HCT116 (cell line): ENCODE data around the gene RNF222. TPM values are rescaled to one million over a fixed set of nuclear protein-coding genes. Genes with fewer than 3 reads are reported as not detected.

Experiments
- ATAC-seq: fragments of 200-7000 bp; cut with Tn5 transposase; 2 replicates; pipeline ENCODE4 v1.9.1; 2020; ENCODE audit warnings: mild to moderate bottlenecking, moderate library complexity
- BruUV-seq: library from RNA; stranded (reverse); fragments of 400-500 nt; replicated peaks from 2 replicates; lab custom pipeline; 2021; lab: Mats Ljungman, UMichigan
- CTCF ChIA-PET: fragments of 300-600 bp; sonication (Branson Sonifier 250); formaldehyde crosslinking; loops from one replicate; lab custom pipeline; 2021; ENCODE audit warnings: antibody characterized with exemption; lab: Charles Lee
- POLR2A ChIA-PET: fragments of 300-600, 350-600 bp; sonication (Branson Sonifier 250); formaldehyde crosslinking; loops from one replicate; lab custom pipeline; 2021; ENCODE audit warnings: antibody characterized with exemption; lab: Charles Lee
- RAD21 ChIA-PET, 2 experiments: fragments of 300-600 bp; sonication (Branson Sonifier 250); formaldehyde crosslinking; loops; one replicate each; lab custom pipeline; 2023; ENCODE audit warnings: low total read pairs in 2 of 2; ENCODE audit not compliant: uncharacterized antibody in 2 of 2, unreplicated experiment in 2 of 2, low non-redundant PET in 1 of 2; lab: Charles Lee
- DNase-seq: peaks from one replicate; pipeline ENCODE4 v3.0.0-alpha.2; 2010; ENCODE audit warnings: low read depth, low spot score
- H2AFZ ChIP-seq: fragments of 200-600 bp; shearing (Covaris generic), sonication (generic); 2 replicates; pipeline ENCODE4 v1.6.1; 2017; ENCODE audit warnings: low read depth, mixed run types, mixed read lengths, antibody characterized with exemption, low read length; ENCODE audit not compliant: poor library complexity, severe bottlenecking
- H3K27ac ChIP-seq: 2 replicates; pipeline ENCODE4 v1.5.1; 2012; ENCODE audit warnings: low read depth, low read length
- H3K27me3 ChIP-seq: fragments of 200-600 bp; sonication (generic); 2 replicates; pipeline ENCODE4 v1.6.1; 2016; ENCODE audit warnings: mixed run types, low read length, mixed read lengths; ENCODE audit not compliant: insufficient read depth
- H3K36me3 ChIP-seq, 2 experiments: fragments of 200-500 bp in 1 of 2; fragments of 200-600 bp in 1 of 2; sonication (Bioruptor generic) in 1 of 2; sonication (generic) in 1 of 2; 2 replicates each; pipeline versions ENCODE4 v1.5.1 to v1.6.1; 2014 to 2016; ENCODE audit warnings: low read length in 2 of 2, inconsistent platforms in 1 of 2, mixed read lengths in 1 of 2, mixed run types in 1 of 2; ENCODE audit not compliant: insufficient read depth in 2 of 2, control insufficient read depth in 1 of 2
- H3K4me1 ChIP-seq, 2 experiments: fragments of 200-600 bp in 1 of 2; sonication (generic) in 1 of 2; 2 replicates each; pipeline versions ENCODE4 v1.5.1 to v1.6.1; 2012 to 2017; ENCODE audit warnings: low read length in 2 of 2, inconsistent platforms in 1 of 2, mild to moderate bottlenecking in 1 of 2, mixed read lengths in 1 of 2, mixed run types in 1 of 2, moderate library complexity in 1 of 2; ENCODE audit not compliant: insufficient read depth in 2 of 2, control insufficient read depth in 1 of 2
- H3K4me2 ChIP-seq: fragments of 200-600 bp; sonication (generic); 2 replicates; pipeline ENCODE4 v1.6.1; 2017; ENCODE audit warnings: mixed run types, low read length, mixed read lengths
- H3K4me3 ChIP-seq, 2 experiments: fragments of 200-600 bp in 1 of 2; sonication (generic) in 1 of 2; replicated peaks in 1 of 2; 2 replicates each; pipeline ENCODE4 v1.5.1; 2011 to 2016; ENCODE audit warnings: low read length in 2 of 2, control low read depth in 1 of 2, low read depth in 1 of 2, mild to moderate bottlenecking in 1 of 2, mixed read lengths in 1 of 2, mixed run types in 1 of 2
- H3K79me2 ChIP-seq: fragments of 200-600 bp; sonication (generic); 2 replicates; pipeline ENCODE4 v1.6.1; 2017; ENCODE audit warnings: mild to moderate bottlenecking, mixed run types, low read length, moderate library complexity, mixed read lengths; ENCODE audit not compliant: insufficient read depth
- H3K9ac ChIP-seq: fragments of 200-600 bp; sonication (generic); 2 replicates; pipeline ENCODE4 v1.6.1; 2016; ENCODE audit warnings: low read length, mixed read lengths
- H3K9me2 ChIP-seq: fragments of 200-600 bp; sonication (generic), shearing (Covaris generic); 2 replicates; pipeline ENCODE4 v1.6.1; 2017; ENCODE audit warnings: mixed run types, mild to moderate bottlenecking, moderate library complexity; ENCODE audit not compliant: insufficient read depth
- H3K9me3 ChIP-seq, 2 experiments: fragments of 200-500 bp in 1 of 2; fragments of 200-600 bp in 1 of 2; sonication (Bioruptor generic) in 1 of 2; sonication (generic) in 1 of 2; 2 replicates each; pipeline ENCODE4 v1.6.1; 2014 to 2017; ENCODE audit warnings: low read length in 2 of 2, mixed read lengths in 2 of 2, inconsistent platforms in 1 of 2, low read depth in 1 of 2, mild to moderate bottlenecking in 1 of 2, mixed run types in 1 of 2, moderate library complexity in 1 of 2; ENCODE audit not compliant: control insufficient read depth in 1 of 2, insufficient read depth in 1 of 2
- H4K20me1 ChIP-seq: fragments of 200-600 bp; sonication (generic), shearing (Covaris generic); 2 replicates; pipeline ENCODE4 v1.6.1; 2017; ENCODE audit warnings: mixed run types, mild to moderate bottlenecking, moderate library complexity; ENCODE audit not compliant: insufficient read depth
- CEBPB ChIP-seq: IDR thresholded peaks from 2 replicates; pipeline ENCODE4 v1.6.1; 2012; ENCODE audit warnings: low read depth
- EZH2 ChIP-seq: fragments of 200-600 bp; sonication (generic); IDR thresholded peaks from 2 replicates; pipeline ENCODE4 v1.6.1; 2017; ENCODE audit warnings: antibody characterized with exemption, mixed run types
- FOSL1 ChIP-seq: IDR thresholded peaks from 2 replicates; pipeline ENCODE4 v1.6.1; 2012; ENCODE audit warnings: low read depth
- JUND ChIP-seq: IDR thresholded peaks from 2 replicates; pipeline ENCODE4 v1.6.1; 2012
- POLR2AphosphoS5 ChIP-seq: IDR thresholded peaks from 2 replicates; pipeline ENCODE4 v1.6.1; 2011; ENCODE audit warnings: mild to moderate bottlenecking, low read depth, low read length, moderate library complexity
- SIN3A ChIP-seq: IDR thresholded peaks from 2 replicates; pipeline ENCODE4 v1.6.1; 2012; ENCODE audit warnings: low read depth
- SP1 ChIP-seq: IDR thresholded peaks from 2 replicates; pipeline ENCODE4 v1.6.1; 2012; ENCODE audit warnings: low read depth
- intact Hi-C: fragments of 100-400 bp; cut with micrococcal nuclease; formaldehyde crosslinking; loops from 2 replicates; pipeline ENCODE4 v1.10.0; 2022
- total RNA-seq: library from RNA; stranded (reverse); gene quantifications from one replicate; pipeline ENCODE4 v1.2.1, GENCODE V29; 2021; ENCODE audit not compliant: unreplicated experiment
- TF ChIP-seq, protein P1 (sequence below): IDR thresholded peaks from 2 replicates; pipeline ENCODE4 v1.6.1; 2012

RNF222 gene
- total RNA-seq, 1 experiment from 2014 or later = not detected

DNA sequence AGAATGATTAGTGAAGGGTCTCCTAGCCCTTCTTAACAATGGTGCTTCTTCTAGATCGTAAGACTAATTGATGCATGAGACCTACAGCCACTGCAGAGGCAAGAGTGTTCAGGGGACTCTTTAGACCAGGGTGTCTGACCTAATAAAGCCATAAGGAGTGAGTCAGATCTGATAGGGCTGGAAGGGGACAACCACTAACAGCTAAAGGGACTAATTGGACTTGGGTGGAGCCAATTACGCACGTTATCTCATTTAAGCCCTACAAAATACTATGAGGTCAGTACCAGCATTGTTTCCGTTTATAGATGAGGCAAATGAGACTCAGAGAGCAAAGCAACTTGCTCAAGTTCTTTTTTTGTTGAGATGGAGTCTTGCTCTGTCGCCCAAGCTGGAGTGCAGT lies 14.5 kb upstream of the RNF222 start:
- no peak overlapping the region for H3K4me2 ChIP-seq
- no peak overlapping the region for H2AFZ ChIP-seq
- intact Hi-C loops = no loop called here
- H3K79me2 ChIP-seq = no peaks in the 10 kb centered on the region
- TF ChIP-seq JUND (no peak), POLR2AphosphoS5 (no peak)
- H3K4me3 ChIP-seq = no peak overlapping the region
- ATAC-seq (no peak), DNase-seq (no peak)
- no peaks in the 10 kb centered on the region for H4K20me1 ChIP-seq
- H3K9me2 ChIP-seq = no peaks in the 10 kb centered on the region
- ChIA-PET POLR2A (no interaction called here), CTCF (no interaction called here), RAD21 (no interaction called here)
- no peak overlapping the region for H3K27ac ChIP-seq
- no peaks in the 10 kb centered on the region for H3K27me3 ChIP-seq
- H3K9ac ChIP-seq = no peak overlapping the region
- no TSS peak for BruUV-seq
- no peaks in the 10 kb centered on the region for H3K36me3 ChIP-seq
- H3K4me1 ChIP-seq = peaks cover 9 to 32% of the 10 kb centered on the region in 2 experiments
- no peaks in the 10 kb centered on the region for H3K9me3 ChIP-seq

DNA sequence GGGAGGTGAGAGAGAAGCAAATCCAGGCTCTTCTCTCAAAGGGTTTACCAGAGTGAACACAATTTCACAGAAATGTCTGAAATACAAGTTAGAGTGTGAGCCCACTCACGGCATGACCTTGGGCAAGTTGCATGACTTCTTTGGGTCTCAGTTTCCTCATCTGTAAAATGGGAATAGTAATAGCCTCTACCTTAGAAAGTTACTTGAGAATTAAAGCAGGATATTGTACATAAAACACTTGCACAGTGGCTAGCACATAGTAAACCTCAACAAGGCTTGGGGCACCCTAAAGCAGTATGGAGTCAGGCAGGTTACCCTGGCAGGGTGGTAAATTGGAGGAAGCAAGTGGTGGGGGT lies 13.2 kb upstream of the RNF222 start:
- no peaks in the 10 kb centered on the region for H3K9me2 ChIP-seq
- no peak for TF ChIP-seq FOSL1
- TF ChIP-seq EZH2 = no peak
- no peak for TF ChIP-seq CEBPB
- no peak for TF ChIP-seq SP1
- TF ChIP-seq, protein P1, sequence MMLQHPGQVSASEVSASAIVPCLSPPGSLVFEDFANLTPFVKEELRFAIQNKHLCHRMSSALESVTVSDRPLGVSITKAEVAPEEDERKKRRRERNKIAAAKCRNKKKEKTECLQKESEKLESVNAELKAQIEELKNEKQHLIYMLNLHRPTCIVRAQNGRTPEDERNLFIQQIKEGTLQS = no peak
- TF ChIP-seq SIN3A = no peak
- no peaks in the 10 kb centered on the region for H3K9me3 ChIP-seq
- ChIA-PET CTCF (interaction anchor here (1.0 to 2.2 kb wide), 9 partner anchors 10 to 375 kb away, joined by 3 to 27 read pairs (median 9); partner anchors contain the start of genes MYH10 and NDEL1), RAD21 (interaction anchor here (1.0 kb wide), 2 partner anchors 27 to 335 kb away, joined by 3 to 6 read pairs; no protein-coding TSS in a partner anchor), POLR2A (interaction anchor here (1.5 to 3.1 kb wide), 2 partner anchors 24 to 27 kb away, joined by 11 to 14 read pairs; partner anchors contain the start of gene NDEL1)
- H3K4me3 ChIP-seq = no peak overlapping the region
- no peak overlapping the region for H3K9ac ChIP-seq
- H3K4me2 ChIP-seq = 0 out of 2 replicates have a peak overlapping the region, but pooled peaks have one; percentile 49
- ATAC-seq = no peak
- intact Hi-C loops = loop anchor here (2.0 kb wide), 1 partner anchor 336 kb away; no protein-coding TSS in a partner anchor
- no peaks in the 10 kb centered on the region for H3K36me3 ChIP-seq
- H3K79me2 ChIP-seq = no peaks in the 10 kb centered on the region
- H3K4me1 ChIP-seq = peaks cover 9 to 37% of the 10 kb centered on the region in 2 experiments
- H3K27me3 ChIP-seq = no peaks in the 10 kb centered on the region
- BruUV-seq = no TSS peak
- no peak overlapping the region for H3K27ac ChIP-seq
- no peak for DNase-seq
- H2AFZ ChIP-seq = no peak overlapping the region
- H4K20me1 ChIP-seq = no peaks in the 10 kb centered on the region
